ENCODE data around the gene NRDC. TPM values are rescaled to one million over a fixed set of nuclear protein-coding genes. Genes with fewer than 3 reads are reported as not detected.

NRDC gene
- total and polyA plus RNA-seq, 2 experiments from 2014 or later, result 129 to 217 TPM

- H3F3A ChIP-seq (replicated peaks; ENCODE audit: low read depth), result no peaks in the 10 kb centered on the region
- H3K4me2 ChIP-seq, result no peak overlapping the region
- Mint-ChIP-seq H3K4me1 (peaks cover 8% of the 10 kb centered on the region), H3K4me3 (no peak overlapping the region), H3K9me3 (peaks cover 17% of the 10 kb centered on the region), H3K27ac (no peak overlapping the region), H3K36me3 (ENCODE audit: low read depth) (peaks cover 14% of the 10 kb centered on the region), H3K27me3 (ENCODE audit: insufficient read depth, low read depth, poor library complexity) (peaks cover 11% of the 10 kb centered on the region)
- H3K36me3 ChIP-seq (ENCODE audit: insufficient read depth), result no peaks in the 10 kb centered on the region
- H3K9me2 ChIP-seq (ENCODE audit: insufficient read depth), result no peaks in the 10 kb centered on the region
- H3K27ac ChIP-seq (ENCODE audit: low read depth), result no peak overlapping the region
- no peaks in the 10 kb centered on the region for H3K27me3 ChIP-seq (ENCODE audit: insufficient read depth)
- H3K4me3 ChIP-seq, result no peak overlapping the region
- H4K20me1 ChIP-seq (replicated peaks; ENCODE audit: insufficient read depth), result no peaks in the 10 kb centered on the region
- no peaks in the 10 kb centered on the region for H3K4me1 ChIP-seq (ENCODE audit: insufficient read depth)
- H2AFZ ChIP-seq, result no peak overlapping the region
- no peaks in the 10 kb centered on the region for H3K79me2 ChIP-seq (replicated peaks; ENCODE audit: insufficient read depth)
- no peak for TF ChIP-seq EZH2 (IDR thresholded peaks at IDR 0.05; ENCODE audit: low read depth, unreplicated experiment)
- no peak for TF ChIP-seq CTCF (conservative IDR thresholded peaks at IDR 0.05; ENCODE audit: low read depth in 2 of 2)
- TF ChIP-seq ZNF462 (CRISPR knock-in tag; IDR thresholded peaks at IDR 0.05), result no peak
- TF ChIP-seq EZH2phosphoT487 (IDR thresholded peaks at IDR 0.05; ENCODE audit: unreplicated experiment), result no peak
- no peak for TF ChIP-seq ZNF114 (CRISPR knock-in tag; IDR thresholded peaks at IDR 0.05)
- TF ChIP-seq ETS1 (IDR thresholded peaks at IDR 0.05), result no peak
- TF ChIP-seq REST (IDR thresholded peaks at IDR 0.05; ENCODE audit: unreplicated experiment), result no peak
- no peak for TF ChIP-seq NANOG (IDR thresholded peaks at IDR 0.05; ENCODE audit: borderline replicate concordance)
- no peak for TF ChIP-seq CREB1 (CRISPR knock-in tag; IDR thresholded peaks at IDR 0.05; ENCODE audit: low read depth)
- no peak for TF ChIP-seq JUNB (IDR thresholded peaks at IDR 0.05; ENCODE audit: unreplicated experiment)
- TF ChIP-seq POLR2AphosphoS5 (IDR thresholded peaks at IDR 0.05; ENCODE audit: low read depth), result no peak
- TF ChIP-seq STAT1 (IDR thresholded peaks at IDR 0.05; ENCODE audit: unreplicated experiment), result no peak
- no peak for TF ChIP-seq ZNF331 (CRISPR knock-in tag; IDR thresholded peaks at IDR 0.05; ENCODE audit: low read depth)
- ATAC-seq (no peak), DNase-seq (ENCODE audit: low spot score) (no peak)
These were observed 23.9 kb upstream of the NRDC start for GRCh38 chr1:51902456-51902855.

Measured in GM23338 (cell line).